MM.1S (cell line): ENCODE results near the gene LMO7.

Experiments used
- CTCF ChIP-seq: fragments of 300-600 bp; sonication (generic); IDR thresholded peaks from 2 replicates; pipeline ENCODE4 v1.5.1; 2016; ENCODE audit warnings: antibody characterized with exemption, low read length, mixed read lengths
- EZH2 ChIP-seq: fragments of 300-600 bp; sonication (generic); optimal IDR thresholded peaks from 2 replicates; pipeline ENCODE3; 2017; ENCODE audit warnings: low read depth, mild to moderate bottlenecking, antibody characterized with exemption, low read length, mixed read lengths
- EZH2phosphoT487 ChIP-seq: fragments of 300-600 bp; sonication (generic); IDR thresholded peaks from 2 replicates; pipeline ENCODE4 v1.6.1; 2018; ENCODE audit warnings: antibody characterized with exemption, low read length

DNA sequence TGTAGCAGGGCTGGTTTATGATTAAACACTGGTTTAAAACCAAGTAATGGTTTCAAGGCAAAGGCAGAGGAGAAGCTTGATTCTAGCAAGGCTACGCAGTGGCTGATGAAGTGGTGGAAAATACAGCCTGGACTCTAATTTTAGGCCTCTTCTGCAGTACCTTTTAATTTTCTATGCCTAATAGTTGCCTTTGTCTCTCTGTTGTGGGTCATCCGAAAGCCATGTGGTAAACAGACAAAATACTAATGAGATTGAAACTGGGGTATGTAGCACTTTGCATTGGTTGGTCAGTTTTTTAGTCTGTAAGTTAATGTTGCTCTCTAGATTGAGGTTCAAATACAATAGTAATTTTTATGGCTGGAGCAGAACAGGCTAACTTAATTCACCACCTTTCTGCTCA is 3.3 kb downstream of the LMO7 start:
- TF ChIP-seq CTCF (no peak), EZH2phosphoT487 (no peak), EZH2 (no peak)
